AG08395 (cell line): Measurements from ENCODE around the gene NBPF11.
"Not testable (repeated sequence)": the region's sequence is repeated elsewhere in the genome, so short reads cannot be mapped to it uniquely, and the experiment has no call there.

Experiments used
- DNase-seq: peaks from one replicate; pipeline ENCODE4 v3.0.0; 2012; ENCODE audit warnings: mixed read lengths, low spot score

NBPF11 gene

DNA sequence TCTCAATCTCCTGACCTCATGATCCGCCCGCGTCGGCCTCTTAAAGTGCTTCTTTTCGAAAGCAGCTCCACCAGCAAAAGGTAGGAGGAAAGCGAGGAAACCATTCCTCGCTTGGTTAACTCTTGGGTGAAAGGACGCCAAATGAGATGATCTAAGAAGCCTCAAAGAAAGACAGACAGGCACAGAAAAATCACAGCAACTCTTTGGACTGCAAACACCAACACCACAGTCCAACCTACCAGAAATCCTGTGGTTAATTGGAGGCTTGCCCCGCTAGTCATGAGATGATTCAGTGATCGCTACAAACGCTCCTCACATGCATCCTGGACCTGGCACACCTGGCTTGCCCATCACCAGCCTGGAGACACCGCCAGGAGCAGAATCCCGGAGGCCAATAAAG lies 1.1 kb downstream of the NBPF11 start:
- not testable (repeated sequence) for DNase-seq

DNA sequence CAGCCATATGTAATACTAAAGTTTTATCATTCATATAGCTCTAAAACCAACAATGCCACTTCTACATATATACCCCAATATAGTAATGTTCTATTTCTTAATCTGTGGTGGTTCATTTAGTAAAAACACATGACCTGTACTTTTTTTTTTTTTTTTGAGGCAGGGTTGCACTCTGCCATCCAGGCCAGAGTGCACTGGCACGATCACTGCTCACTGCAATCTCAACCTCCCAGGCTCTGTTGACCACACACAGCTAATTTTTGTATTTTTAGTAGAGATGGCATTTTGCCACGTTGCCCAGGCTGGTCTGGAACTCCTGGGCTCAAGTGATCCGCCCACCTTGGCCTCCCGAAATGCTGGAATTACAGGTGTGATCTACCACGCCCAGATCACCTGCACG lies 2.1 kb downstream of the NBPF11 start:
- DNase-seq: not testable (repeated sequence)

DNA sequence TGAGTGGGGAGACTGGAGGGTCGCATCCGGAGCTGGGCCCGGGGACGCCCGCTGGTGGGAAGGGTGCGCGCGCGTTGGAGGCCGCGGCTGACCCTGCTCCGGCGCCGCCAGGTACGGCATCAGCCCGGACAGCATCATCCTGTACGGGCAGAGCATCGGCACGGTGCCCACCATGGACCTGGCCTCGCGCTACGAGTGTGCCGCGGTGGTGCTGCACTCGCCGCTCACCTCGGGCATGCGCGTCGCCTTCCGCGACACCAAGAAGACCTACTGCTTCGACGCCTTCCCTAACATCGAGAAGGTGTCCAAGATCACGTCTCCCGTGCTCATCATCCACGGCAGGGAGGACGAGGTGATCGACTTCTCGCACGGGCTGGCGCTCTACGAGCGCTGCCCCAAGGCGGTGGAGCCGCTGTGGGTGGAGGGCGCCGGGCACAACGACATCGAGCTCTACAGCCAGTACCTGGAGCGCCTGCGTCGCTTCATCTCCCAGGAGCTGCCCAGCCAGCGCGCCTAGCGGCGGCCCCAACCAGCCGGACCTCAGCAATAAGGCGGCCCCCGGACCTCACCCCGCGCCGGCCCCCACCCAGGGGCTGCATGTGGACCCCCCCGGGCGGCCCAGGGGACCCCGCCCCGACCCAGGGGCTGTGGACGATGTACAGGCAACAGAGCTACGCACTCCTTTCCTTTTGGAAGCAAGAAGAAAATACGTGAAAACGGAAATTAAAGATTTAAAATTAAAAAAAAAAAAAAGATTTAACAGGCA lies 2.8 kb downstream of the NBPF11 start:
- not testable (repeated sequence) for DNase-seq

DNA sequence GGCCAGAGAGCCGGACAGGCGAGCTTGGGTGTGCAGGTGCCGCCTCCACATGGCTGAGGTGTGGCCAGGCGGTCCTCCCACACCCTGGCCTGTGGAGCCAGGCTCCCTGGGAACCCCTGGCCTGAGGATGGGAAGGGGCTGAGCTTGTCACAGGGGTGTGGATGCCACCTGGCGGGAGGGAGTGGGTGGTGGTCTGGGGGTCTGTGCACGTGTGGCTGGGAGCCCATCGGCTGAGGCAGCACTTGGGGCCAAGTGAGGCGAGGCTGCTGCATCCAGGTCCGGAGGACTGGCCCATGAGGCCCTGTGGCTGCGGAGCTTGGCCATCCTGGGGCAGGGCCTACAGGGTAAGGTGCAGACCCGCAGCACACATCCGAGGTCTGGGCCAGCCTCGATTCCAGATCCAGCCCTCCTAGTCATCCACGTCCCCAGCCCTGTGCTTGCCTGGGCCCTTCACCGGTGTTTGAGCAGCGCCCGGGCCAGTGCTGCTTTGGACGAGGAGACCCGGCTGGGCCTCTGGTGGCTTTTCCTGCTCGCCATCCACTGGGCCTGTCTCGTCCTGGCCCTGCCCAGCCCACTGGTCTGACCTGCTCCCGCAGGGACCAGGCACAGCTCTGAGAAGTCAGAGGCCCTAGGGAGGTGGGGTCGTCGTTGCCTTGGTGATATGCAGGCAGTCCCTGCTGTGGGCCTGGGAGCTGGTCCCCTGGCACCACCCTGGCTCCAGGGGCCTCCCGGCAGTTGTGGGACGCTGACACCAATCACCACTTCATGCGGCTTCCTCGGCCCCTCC lies 4.8 kb downstream of the NBPF11 start:
- DNase-seq: not testable (repeated sequence)

DNA sequence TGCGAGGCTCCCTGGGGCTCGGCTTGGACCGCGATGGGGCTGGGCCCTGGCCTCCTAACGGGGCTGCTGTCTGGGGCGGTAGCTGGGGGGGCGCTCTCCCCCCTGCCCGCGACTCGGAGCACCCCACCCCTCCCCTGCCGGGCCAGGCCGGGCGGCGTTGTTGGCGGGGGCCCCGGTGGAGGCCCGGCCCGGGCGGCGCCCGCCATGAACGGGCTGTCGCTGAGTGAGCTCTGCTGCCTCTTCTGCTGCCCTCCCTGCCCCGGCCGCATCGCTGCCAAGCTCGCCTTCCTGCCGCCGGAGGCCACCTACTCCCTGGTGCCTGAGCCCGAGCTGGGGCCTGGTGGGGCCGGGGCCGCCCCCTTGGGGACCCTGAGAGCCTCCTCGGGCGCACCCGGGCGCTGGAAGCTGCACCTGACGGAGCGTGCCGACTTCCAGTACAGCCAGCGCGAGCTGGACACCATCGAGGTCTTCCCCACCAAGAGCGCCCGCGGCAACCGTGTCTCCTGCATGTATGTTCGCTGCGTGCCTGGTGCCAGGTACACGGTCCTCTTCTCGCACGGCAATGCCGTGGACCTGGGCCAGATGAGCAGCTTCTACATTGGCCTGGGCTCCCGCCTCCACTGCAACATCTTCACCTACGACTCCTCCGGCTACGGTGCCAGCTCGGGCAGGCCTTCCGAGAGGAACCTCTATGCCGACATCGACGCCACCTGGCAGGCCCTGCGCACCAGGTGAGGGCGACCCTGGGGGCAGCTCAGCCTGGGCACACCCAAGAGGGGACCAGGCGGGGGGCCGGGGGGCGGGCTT lies 5.7 kb downstream of the NBPF11 start:
- not testable (repeated sequence) for DNase-seq

DNA sequence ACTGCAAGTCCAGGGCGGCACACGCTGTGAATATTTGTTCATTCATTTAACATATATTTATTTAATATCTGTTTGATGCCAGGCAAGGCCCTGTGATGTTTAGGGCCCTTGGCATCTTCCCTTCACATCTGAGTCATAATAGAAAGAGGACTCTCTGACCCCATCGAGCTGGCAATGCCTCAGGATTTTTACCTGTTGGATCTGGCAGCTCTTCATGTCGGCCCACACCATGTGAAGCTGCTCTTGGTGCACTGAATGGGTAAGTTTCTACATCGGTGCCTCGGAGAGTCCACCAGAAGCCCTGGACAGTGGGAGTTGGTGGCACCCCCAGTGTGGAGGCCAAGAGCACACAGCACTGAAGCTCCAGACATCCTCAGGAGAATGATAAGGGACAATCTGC lies 8.9 kb downstream of the NBPF11 start:
- not testable (repeated sequence) for DNase-seq

DNA sequence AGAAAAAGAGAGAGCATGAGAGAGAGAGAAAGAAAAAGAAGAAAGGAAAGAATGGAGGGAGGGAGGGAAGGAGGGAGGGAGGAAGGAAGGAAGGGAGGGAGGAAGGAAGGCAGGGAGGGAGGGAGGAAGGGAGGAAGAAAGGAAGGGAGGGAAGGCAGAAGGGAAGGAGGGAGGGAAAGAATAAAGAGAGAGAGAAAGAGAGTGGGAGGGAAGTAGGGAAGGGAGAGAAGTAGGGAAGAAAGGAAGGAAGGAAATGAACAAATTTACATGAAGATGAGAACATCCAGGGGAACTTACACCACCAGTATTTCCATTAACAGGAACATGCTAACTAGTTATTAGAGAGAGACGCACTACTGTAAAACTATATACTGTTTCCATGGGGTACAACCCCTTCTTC lies 10.1 kb downstream of the NBPF11 start:
- not testable (repeated sequence) for DNase-seq

DNA sequence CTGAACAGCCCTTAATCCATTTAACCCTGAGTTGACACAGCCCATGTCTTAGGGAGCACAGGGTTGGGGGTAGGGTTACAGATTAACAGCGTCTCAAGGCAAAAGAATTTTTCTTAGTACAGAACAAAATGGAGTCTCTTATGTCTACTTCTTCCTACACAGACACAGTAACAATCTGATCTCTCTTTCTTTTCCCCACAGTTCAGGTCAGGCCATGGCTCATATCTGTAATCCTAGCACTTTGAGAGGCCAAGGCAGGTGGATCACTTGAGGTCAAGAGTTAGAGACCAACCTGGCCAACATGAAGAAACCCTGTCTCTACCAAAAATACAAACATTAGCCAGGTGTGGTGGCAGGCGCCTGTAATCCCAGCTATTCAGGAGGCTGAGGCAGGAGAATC lies 13.5 kb downstream of the NBPF11 start:
- not testable (repeated sequence) for DNase-seq

DNA sequence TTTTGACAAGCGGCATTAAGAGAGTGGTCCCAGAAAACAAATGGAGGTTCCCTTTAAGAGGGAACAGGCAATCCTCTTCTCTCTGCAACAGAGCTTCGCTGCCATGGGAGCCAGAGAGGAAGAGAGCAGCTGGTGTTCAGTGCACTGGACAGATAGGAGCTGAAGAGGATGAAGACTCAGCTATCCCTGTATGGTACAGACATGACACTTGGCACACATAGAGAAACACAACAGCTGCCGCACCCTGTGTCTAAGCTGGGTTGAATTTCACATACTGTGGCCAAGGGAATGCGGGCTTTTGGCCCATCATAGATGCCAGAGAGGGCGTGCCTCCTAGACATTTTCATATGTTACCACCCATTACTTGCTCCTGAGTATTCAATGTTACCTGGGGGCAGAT lies 29.7 kb downstream of the NBPF11 start:
- not testable (repeated sequence) for DNase-seq

DNA sequence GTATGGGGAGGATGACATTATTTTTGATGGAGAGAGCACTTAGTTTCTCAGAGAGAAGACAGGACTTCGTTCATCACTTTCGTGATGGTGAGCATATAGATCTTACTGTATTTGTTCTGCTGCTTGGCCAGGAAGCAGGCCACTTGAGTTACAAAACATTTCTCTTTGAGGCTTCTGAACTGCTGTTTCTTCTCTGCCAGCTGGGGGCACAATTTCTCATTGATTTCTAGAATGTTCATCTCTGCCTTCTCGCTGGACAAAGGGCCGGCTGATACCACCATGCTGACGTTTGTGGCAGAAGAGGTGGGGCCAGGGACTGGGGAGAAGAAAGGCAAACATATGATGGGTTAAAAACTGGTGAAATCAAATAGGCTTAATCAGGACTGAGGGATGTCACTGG lies 31.7 kb downstream of the NBPF11 start:
- not testable (repeated sequence) for DNase-seq

DNA sequence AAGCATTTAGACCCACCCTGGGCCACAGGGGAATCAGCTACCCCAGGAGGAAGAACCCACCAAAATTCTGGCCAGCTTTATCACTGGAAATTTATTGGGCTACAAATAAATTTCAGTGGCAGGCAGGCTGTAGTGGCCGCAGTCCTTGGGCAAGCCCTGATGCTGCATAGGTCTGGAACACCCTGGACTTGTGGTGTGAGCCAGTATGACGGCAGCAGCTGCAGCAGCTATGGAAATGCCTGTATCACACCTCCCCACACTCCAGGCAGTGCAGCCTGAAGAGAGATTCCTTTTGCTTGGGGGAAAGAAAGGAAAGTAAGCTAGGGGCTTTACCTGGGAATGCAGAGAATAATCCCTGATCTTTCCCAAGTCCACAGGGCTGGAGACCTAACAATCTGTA lies 56.3 kb downstream of the NBPF11 start:
- not testable (repeated sequence) for DNase-seq

DNA sequence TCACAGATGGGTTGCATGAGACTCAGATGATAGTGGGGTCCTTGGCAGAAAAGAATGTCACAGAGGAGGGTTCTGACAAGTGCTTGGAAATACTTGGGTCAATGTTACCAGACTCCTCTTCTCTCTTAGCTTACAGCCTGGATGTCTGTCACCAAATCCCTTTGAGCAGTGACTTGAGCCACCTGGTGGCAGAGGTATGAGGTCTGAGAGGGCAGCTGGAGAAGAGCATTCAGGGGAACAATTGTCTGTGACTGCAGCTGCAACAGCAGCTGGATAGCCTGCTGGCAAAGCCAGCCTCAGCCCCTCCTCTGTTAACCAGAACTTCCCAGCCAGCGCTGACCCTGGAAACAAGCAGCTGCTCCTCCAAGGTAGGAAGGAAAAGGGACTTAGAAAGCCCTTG lies 65.9 kb downstream of the NBPF11 start:
- DNase-seq: not testable (repeated sequence)

DNA sequence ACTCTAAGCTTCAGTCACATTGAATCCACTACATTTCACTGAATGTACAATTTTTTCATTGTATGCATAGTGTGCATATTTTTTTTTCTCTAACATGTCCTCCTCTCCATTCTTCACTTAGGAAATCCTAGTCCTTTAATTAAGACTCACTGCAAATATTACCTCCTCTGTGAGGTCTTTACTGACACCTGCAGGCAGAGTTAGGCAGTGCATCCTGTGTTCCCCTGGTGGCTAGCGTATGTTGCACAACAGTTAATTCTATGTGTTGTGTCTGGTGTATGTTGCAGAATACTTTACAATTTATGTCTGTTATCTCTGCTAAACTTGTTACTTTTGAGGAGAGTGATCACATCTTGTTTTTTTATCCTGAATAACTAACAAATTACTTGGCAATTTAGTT lies 70.9 kb downstream of the NBPF11 start:
- DNase-seq: not testable (repeated sequence)

DNA sequence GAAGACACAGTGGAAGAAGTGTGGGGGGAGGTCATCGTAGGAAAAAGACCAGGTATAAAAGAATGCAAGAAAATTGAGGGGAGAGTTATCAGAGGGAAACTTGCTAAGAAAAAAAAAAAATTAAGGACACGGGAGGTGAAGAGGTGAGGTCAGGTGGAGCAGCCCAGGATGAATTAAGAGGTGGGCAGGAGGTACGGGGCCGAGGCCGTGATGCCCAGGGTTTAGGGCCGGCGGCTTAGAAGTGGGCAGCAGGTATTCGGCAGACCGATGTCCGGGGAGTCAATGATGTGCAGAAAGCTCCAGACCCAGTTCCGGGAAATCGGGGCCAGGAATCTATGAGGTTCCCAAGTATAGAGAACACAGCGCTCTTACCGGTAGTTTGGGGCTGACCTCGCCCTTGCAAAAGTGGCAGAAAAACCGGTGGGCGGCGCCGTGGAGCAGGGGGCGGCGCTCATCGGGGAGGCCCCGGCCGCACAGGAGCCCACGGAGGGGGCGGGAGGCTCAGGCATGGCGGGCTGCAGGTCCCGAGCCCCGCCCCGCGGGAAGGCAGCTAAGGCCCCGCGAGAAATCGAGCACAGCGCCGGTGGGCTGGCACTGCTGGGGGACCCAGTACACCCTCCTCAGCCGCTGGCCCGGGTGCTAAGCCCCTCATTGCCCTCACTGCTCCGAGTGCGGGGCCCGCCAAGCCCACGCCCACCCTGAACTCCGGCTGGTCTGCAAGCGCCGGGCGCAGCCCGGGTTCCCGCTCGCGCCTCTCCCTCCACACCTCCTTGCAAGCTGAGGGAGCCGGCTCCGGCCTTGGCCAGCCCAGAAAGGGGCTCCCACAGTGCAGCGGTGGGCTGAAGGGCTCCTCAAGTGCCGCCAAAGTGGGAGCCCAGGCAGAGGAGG lies 73.2 kb downstream of the NBPF11 start:
- not testable (repeated sequence) for DNase-seq

DNA sequence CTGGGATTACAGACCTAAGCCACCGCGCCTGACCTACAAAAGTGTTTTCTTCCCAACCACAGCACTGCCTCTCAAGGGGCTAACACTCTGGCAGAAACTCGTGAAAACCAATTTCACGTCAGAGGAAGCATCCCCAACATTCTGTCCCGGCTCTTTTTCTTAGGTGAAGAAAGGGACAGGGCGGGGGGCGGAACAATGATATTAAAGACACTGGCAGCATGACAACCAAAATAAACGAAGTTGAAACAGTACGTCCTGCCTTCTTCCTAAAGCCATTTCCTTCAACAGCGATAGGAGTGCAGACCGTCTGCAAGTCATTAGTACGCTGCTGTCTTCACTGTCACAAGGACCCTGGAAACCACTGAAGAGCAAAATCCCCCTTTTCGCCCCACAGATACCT lies 74.0 kb downstream of the NBPF11 start:
- DNase-seq: not testable (repeated sequence)

DNA sequence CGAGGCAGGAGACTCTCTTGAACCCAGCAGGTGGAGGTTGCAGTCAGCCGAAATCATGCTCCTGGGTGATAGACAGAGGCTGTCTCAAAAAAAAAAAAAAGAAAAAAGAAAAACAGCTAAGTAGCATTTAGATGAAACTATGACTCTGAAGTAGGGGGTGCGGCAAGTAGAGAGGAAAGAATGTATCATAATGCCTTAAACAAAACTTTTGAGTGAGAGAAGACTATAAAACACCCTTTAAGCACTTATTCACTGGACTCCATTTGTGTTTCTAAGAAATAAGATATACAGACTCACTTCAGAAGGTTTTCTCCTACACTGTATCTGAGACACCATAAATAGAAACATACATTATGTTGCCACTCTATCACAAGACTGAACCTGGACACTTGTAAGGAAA lies 74.6 kb downstream of the NBPF11 start:
- DNase-seq: not testable (repeated sequence)

DNA sequence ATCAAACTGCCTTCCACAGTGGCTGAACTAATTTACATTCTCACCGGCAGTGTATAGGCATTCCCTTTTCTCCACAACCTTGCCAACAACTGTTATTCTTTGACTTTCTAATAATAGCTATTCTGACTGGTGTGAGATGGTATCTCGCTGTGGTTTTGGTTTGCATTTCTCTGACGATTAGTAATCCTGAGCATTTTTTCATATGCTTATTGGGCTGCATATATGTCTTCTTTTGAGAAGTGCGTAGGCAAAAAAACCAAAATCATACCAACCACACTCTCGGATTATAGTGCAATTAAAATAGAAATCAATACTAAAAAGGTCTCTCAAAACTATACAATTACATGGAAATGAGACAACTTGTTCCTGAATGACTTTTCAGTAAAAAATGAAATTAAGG lies 78.7 kb downstream of the NBPF11 start:
- DNase-seq: not testable (repeated sequence)

DNA sequence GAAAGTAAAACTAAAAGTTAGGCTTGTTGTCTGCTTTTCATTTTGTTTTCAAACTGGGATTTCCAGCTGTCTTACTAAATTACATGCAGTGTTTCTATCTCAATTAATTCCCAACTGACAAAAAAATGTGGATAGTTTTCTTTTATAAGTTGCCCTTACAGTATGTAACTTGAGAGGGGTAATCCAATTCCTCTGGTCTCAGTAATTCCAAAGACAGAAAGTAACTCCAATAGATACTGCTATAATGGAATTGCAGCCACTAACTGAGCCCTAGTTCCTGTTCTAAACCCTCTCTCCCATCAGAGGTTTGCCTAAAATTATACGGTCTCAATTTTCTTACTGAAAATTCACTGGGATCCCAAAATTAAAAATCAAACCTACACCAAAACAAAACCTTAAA lies 83.5 kb downstream of the NBPF11 start:
- not testable (repeated sequence) for DNase-seq

DNA sequence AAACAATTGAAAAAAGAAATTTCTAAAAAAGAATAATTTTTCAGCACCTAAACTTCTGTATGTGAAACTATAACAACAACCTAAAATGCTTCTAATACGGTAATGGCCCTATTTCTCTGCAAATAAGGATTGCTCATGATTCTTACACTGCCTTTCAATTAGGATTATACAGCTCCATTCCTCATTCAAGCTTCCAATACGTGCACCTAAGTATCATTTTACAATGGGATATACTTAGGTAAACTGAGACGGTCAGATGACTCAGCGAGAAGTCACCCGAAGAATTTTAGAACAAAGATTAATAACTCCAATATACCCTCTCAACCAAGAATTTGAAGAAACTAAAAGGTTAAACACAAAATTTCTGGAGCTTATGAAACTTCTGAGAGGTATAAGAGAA lies 83.9 kb downstream of the NBPF11 start:
- not testable (repeated sequence) for DNase-seq

DNA sequence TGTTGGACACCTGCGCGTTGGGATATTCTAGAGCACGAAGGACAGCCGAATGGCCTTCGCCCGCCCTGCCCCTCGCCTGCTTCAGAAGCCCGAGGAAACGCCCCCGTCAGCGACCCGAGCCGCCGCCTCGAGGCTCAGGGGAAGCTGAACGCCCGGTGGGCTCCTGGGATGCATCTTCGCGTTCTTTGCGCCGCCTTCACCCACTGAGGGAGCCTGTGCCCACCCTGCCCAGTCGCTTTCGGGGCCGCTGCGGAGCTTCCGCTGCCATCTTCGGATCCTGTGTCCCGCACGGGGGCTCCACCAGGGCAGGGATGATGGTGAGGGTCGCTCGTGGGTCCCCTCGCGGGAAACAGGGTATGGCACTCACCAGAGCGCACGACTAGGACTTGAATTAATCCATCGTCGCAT lies 91.8 kb downstream of the NBPF11 start:
- DNase-seq: not testable (repeated sequence)

DNA sequence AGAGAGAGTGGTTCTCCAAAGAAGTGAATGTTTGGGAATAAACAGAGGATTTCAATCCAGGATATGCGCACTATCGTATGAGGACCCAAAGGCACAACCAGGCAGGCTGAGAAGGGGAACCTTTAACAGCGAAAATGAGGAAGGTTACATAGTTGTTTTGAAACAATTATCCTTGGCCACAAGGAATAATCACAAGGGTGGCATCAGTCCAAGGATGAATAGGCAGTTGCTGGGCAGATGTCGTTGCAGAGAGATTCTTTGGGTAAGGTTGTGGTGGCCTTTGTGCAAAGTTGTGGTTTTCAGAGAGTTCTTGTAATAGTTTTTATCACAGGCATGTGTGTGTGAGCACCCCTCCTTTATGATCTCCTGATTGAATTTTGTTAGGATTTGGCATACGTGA lies 94.7 kb downstream of the NBPF11 start:
- not testable (repeated sequence) for DNase-seq
